ENCODE data around the gene AKR1E2. TPM values are rescaled to one million over a fixed set of nuclear protein-coding genes. Genes with fewer than 3 reads are reported as not detected.

Gene AKR1E2
- total RNA-seq, 1 experiment from 2014 or later, result 11.3 TPM

GRCh38 chr10:4790922-4791321 is 35.1 kb upstream of the AKR1E2 start:
- H3K36me3 ChIP-seq (ENCODE audit: insufficient read depth, low read length, poor library complexity, severe bottlenecking), result no peaks in the 10 kb centered on the region
- no peak overlapping the region for H3K4me3 ChIP-seq (ENCODE audit: low read depth, low read length, poor library complexity, severe bottlenecking)
- CTCF ChIA-PET, result interaction anchor here (1.0 kb wide), 2 partner anchors 20 to 24 kb away, joined by 4 to 5 read pairs; no protein-coding TSS in a partner anchor
- H3K9me3 ChIP-seq (ENCODE audit: low read depth, low read length, poor library complexity, severe bottlenecking), result no peaks in the 10 kb centered on the region
- H3K4me1 ChIP-seq (ENCODE audit: insufficient read depth, low read length, poor library complexity, severe bottlenecking), result peaks cover 25% of the 10 kb centered on the region
- TF ChIP-seq EZH2 (IDR thresholded peaks at IDR 0.05; ENCODE audit: borderline replicate concordance, low read depth, low read length, poor library complexity, severe bottlenecking) (no peak), CTCF (conservative IDR thresholded peaks at IDR 0.05; ENCODE audit: low read depth, low read length) (no peak)
- POLR2A ChIA-PET (ENCODE audit: low non-redundant PET), result no interaction called here
- BruUV-seq (replicated peaks), result no TSS peak
- no peak overlapping the region for H3K27ac ChIP-seq (ENCODE audit: low read depth, low read length, poor library complexity, severe bottlenecking)
- no peaks in the 10 kb centered on the region for H3K27me3 ChIP-seq (replicated peaks; ENCODE audit: insufficient read depth, low read depth, low read length, poor library complexity)
- no peak for DNase-seq (ENCODE audit: low spot score)
- intact Hi-C loops (cut with micrococcal nuclease; ENCODE audit: unreplicated experiment), result no loop called here

GRCh38 chr10:4792381-4792780 is 33.6 kb upstream of the AKR1E2 start:
- no peak for TF ChIP-seq EZH2 (IDR thresholded peaks at IDR 0.05; ENCODE audit: borderline replicate concordance, low read depth, low read length, poor library complexity, severe bottlenecking)
- TF ChIP-seq CTCF (conservative IDR thresholded peaks at IDR 0.05; ENCODE audit: low read depth, low read length), result no peak
- Histone ChIP-seq H3K27me3 (replicated peaks; ENCODE audit: insufficient read depth, low read depth, low read length, poor library complexity) (no peaks in the 10 kb centered on the region), H3K4me3 (ENCODE audit: low read depth, low read length, poor library complexity, severe bottlenecking) (no peak overlapping the region), H3K36me3 (ENCODE audit: insufficient read depth, low read length, poor library complexity, severe bottlenecking) (no peaks in the 10 kb centered on the region), H3K27ac (ENCODE audit: low read depth, low read length, poor library complexity, severe bottlenecking) (no peak overlapping the region), H3K4me1 (ENCODE audit: insufficient read depth, low read length, poor library complexity, severe bottlenecking) (peaks cover 25% of the 10 kb centered on the region), H3K9me3 (ENCODE audit: low read depth, low read length, poor library complexity, severe bottlenecking) (no peaks in the 10 kb centered on the region)
- POLR2A ChIA-PET (ENCODE audit: low non-redundant PET), result interaction anchor here (0.6 kb wide), 1 partner anchor 244 kb away, joined by 7 read pairs; no protein-coding TSS in a partner anchor
- CTCF ChIA-PET, result no interaction called here
- DNase-seq (ENCODE audit: low spot score), result no peak
- no TSS peak for BruUV-seq (replicated peaks)
- intact Hi-C loops (cut with micrococcal nuclease; ENCODE audit: unreplicated experiment), result no loop called here

- Histone ChIP-seq H3K27ac (ENCODE audit: low read depth, low read length, poor library complexity, severe bottlenecking) (no peak overlapping the region), H3K27me3 (replicated peaks; ENCODE audit: insufficient read depth, low read depth, low read length, poor library complexity) (no peaks in the 10 kb centered on the region), H3K36me3 (ENCODE audit: insufficient read depth, low read length, poor library complexity, severe bottlenecking) (no peaks in the 10 kb centered on the region), H3K9me3 (ENCODE audit: low read depth, low read length, poor library complexity, severe bottlenecking) (no peaks in the 10 kb centered on the region), H3K4me3 (ENCODE audit: low read depth, low read length, poor library complexity, severe bottlenecking) (no peak overlapping the region), H3K4me1 (ENCODE audit: insufficient read depth, low read length, poor library complexity, severe bottlenecking) (peaks cover 6% of the 10 kb centered on the region)
- no TSS peak for BruUV-seq (replicated peaks)
- ChIA-PET CTCF (no interaction called here), POLR2A (ENCODE audit: low non-redundant PET) (no interaction called here)
- intact Hi-C loops (cut with micrococcal nuclease; ENCODE audit: unreplicated experiment), result no loop called here
- TF ChIP-seq EZH2 (IDR thresholded peaks at IDR 0.05; ENCODE audit: borderline replicate concordance, low read depth, low read length, poor library complexity, severe bottlenecking) (no peak), CTCF (conservative IDR thresholded peaks at IDR 0.05; ENCODE audit: low read depth, low read length) (no peak)
- DNase-seq (ENCODE audit: low spot score), result no peak
These were observed 24.6 kb upstream of the AKR1E2 start for GRCh38 chr10:4801405-4801804.
